ENCODE data around the gene TMEM126A. TPM values are rescaled to one million over a fixed set of nuclear protein-coding genes. Genes with fewer than 3 reads are reported as not detected.

The TMEM126A gene
- total and polyA plus RNA-seq, 2 of the 8 experiments (the other 6 are each of a cell fraction or from before 2014, with no cell fraction given) = 33.7 to 58.7 TPM

GRCh38 chr11:85698195-85698594, 50.4 kb downstream of the TMEM126A start:
- no peaks in the 10 kb centered on the region for H3K79me1 ChIP-seq (ENCODE audit: low read depth, low read length)
- no peaks in the 10 kb centered on the region; a peak in 1 of 8 replicates for H3K36me3 ChIP-seq (ENCODE audit: control insufficient read depth in 2 of 4, insufficient read depth in 4 of 4, low read length in 3 of 4)
- no peaks in the 10 kb centered on the region for H3K27me3 ChIP-seq (replicated peaks in 1 of 4; ENCODE audit: control insufficient read depth in 3 of 4, extremely low read depth in 1 of 4, insufficient read depth in 3 of 4, low read length in 3 of 4)
- no peaks in the 10 kb centered on the region for H3K9me3 ChIP-seq (ENCODE audit: insufficient read depth in 2 of 2, low read depth in 1 of 2, low read length in 1 of 2)
- no peak overlapping the region for H3K23ac ChIP-seq (ENCODE audit: insufficient read length)
- no peak overlapping the region for H2BK20ac ChIP-seq (ENCODE audit: low read length)
- H3K14ac ChIP-seq (ENCODE audit: insufficient read length) = no peak overlapping the region
- no peak overlapping the region for H3K4ac ChIP-seq (replicated peaks; ENCODE audit: insufficient read length, low read depth, low read length)
- H3K23me2 ChIP-seq (ENCODE audit: low read depth, low read length) = no peaks in the 10 kb centered on the region
- H2BK5ac ChIP-seq (ENCODE audit: low read depth, low read length) = no peak overlapping the region
- no peak overlapping the region for H3K4me3 ChIP-seq (ENCODE audit: extremely low read depth in 1 of 4, insufficient read depth in 2 of 4, low read depth in 3 of 4, low read length in 4 of 4)
- no peak overlapping the region for H4K8ac ChIP-seq (ENCODE audit: extremely low read depth, insufficient read depth, low read length)
- 75% methylated on average over 1 of the region's 1 CpG; no CpG with 5 or more reads in 1 of the 2 experiments for WGBS, 2 experiments (ENCODE audit: extremely low coverage in 1 of 2, insufficient coverage in 1 of 2, insufficient read length in 1 of 2, insufficient replicate concordance in 2 of 2, low coverage in 1 of 2, low lambda C conversion rate in 2 of 2, missing lambda C conversion rate in 1 of 2)
- H2BK120ac ChIP-seq (replicated peaks; ENCODE audit: low read depth, low read length) = no peak overlapping the region
- H3K18ac ChIP-seq (ENCODE audit: extremely low read depth, low read length) = no peak overlapping the region
- no peak overlapping the region for H4K91ac ChIP-seq (replicated peaks; ENCODE audit: insufficient read length, low read length)
- ChIA-PET POLR2A (ENCODE audit: partially characterized antibody) (no interaction called here), CTCF (ENCODE audit: partially characterized antibody) (interaction anchor here (0.8 to 5.1 kb wide), 5 partner anchors 9 to 127 kb away, joined by 3 to 33 read pairs (median 4); partner anchors contain the start of gene CCDC89)
- H3K56ac ChIP-seq (replicated peaks; ENCODE audit: insufficient read length, low read depth, low read length) = no peak overlapping the region
- no peak overlapping the region for H3K4me2 ChIP-seq (ENCODE audit: insufficient read depth in 1 of 2, low read depth in 2 of 2, low read length in 2 of 2)
- DNase-seq (ENCODE audit: low read depth in 1 of 2, low spot score in 2 of 2) (no peak), FAIRE-seq (no peak)
- no peak overlapping the region for H2AK5ac ChIP-seq (ENCODE audit: low read depth, low read length)
- H3K79me2 ChIP-seq (ENCODE audit: control insufficient read depth in 1 of 2, insufficient read depth in 2 of 2, low read length in 2 of 2) = no peaks in the 10 kb centered on the region
- no peaks in the 10 kb centered on the region for H4K20me1 ChIP-seq (replicated peaks in 1 of 2; ENCODE audit: control insufficient read depth in 1 of 2, insufficient read depth in 2 of 2, low read length in 2 of 2)
- TF ChIP-seq POU5F1 (IDR thresholded peaks at IDR 0.05; ENCODE audit: low read depth, low read length) (no peak), BCL11A (IDR thresholded peaks at IDR 0.05; ENCODE audit: low read depth in 2 of 2, low read length in 2 of 2) (no peak), SP1 (IDR thresholded peaks at IDR 0.05; ENCODE audit: low read depth, low read length) (no peak), RFX5 (IDR thresholded peaks at IDR 0.05; ENCODE audit: borderline replicate concordance, low read depth, low read length) (no peak), E2F6 (IDR thresholded peaks at IDR 0.05) (no peak), TEAD4 (IDR thresholded peaks at IDR 0.05; ENCODE audit: low read depth, low read length) (no peak), EP300 (IDR thresholded peaks at IDR 0.05; ENCODE audit: borderline replicate concordance in 1 of 2, low read depth in 2 of 2, low read length in 2 of 2) (no peak), EZH2 (IDR thresholded peaks at IDR 0.05; ENCODE audit: low read depth, low read length, severe bottlenecking) (no peak), MAFK (IDR thresholded peaks at IDR 0.05; ENCODE audit: low read depth, low read length) (no peak), USF2 (IDR thresholded peaks at IDR 0.05; ENCODE audit: low read length) (no peak), SIRT6 (IDR thresholded peaks at IDR 0.05; ENCODE audit: low read length) (no peak), SIN3A (conservative IDR thresholded peaks at IDR 0.05 in 1 of 2, IDR thresholded peaks at IDR 0.05 in 1 of 2; ENCODE audit: low read depth in 1 of 2, low read length in 2 of 2) (no peak), CBX8 (IDR thresholded peaks at IDR 0.05; ENCODE audit: borderline replicate concordance, low read depth, low read length) (no peak)
- no peak overlapping the region for H3K27ac ChIP-seq (ENCODE audit: low read depth, low read length)
- no peak overlapping the region for H4K5ac ChIP-seq (ENCODE audit: insufficient read length, low read depth, low read length)
- no peak overlapping the region for H2BK15ac ChIP-seq (ENCODE audit: low read length)
- no peak overlapping the region for H2AFZ ChIP-seq (ENCODE audit: low read length)
- no peak overlapping the region for H2BK12ac ChIP-seq (ENCODE audit: low read depth, low read length)
- no peak overlapping the region for H3K9ac ChIP-seq (replicated peaks in 1 of 4; ENCODE audit: extremely low read depth in 1 of 4, low read depth in 3 of 4, low read length in 3 of 4)
- no peaks in the 10 kb centered on the region for H3K4me1 ChIP-seq (replicated peaks in 1 of 4; ENCODE audit: control insufficient read depth in 3 of 4, insufficient read depth in 4 of 4, low read length in 3 of 4)
